GM19099 (cell line): ENCODE data around the gene TNFSF15.

Experiments used
- POLR2A ChIP-seq: IDR thresholded peaks from 3 replicates; pipeline ENCODE4 v1.6.1; 2011; ENCODE audit warnings: low read depth; ENCODE audit not compliant: insufficient read length; ENCODE audit errors: extremely low read depth

The TNFSF15 gene

DNA sequence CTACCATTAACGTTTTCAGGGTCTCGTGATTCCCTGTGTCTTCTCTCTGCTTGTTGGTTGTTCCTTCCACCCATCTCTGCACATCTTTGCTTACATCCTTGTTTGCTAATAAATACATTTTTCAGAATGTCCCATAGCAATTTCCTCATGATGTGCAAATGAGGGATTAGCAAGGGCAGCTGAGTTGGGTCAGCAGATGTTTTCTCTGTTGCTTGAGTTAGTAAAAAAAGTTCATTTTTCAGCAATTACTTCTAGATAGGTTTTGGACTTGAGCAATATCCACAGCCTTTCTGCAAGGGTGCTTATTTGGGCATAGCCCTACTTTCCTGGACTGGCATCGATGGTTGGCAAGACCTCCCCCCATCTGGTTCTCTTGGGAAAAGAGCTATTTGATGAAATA, 4.8 kb upstream of the TNFSF15 start:
- no peak for TF ChIP-seq POLR2A

DNA sequence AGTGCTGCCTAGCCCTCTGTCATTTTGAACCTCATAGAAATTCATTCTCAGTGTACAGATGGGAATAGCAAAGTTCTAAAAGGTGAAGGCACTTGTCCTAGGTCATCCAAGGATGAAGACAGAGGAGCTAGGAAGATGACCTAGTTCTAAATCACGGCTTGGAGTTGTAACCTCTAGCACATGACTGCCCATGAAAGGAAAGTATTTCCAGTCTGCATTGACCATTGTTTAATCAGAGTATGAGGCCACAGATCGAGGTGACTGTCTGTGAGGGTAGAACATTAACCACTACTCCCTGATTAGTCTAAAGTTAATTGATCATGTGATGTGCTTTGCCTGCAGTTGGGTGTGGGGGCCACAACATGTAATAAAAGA, 674 bp upstream of the TNFSF15 start:
- TF ChIP-seq POLR2A, result no peak

DNA sequence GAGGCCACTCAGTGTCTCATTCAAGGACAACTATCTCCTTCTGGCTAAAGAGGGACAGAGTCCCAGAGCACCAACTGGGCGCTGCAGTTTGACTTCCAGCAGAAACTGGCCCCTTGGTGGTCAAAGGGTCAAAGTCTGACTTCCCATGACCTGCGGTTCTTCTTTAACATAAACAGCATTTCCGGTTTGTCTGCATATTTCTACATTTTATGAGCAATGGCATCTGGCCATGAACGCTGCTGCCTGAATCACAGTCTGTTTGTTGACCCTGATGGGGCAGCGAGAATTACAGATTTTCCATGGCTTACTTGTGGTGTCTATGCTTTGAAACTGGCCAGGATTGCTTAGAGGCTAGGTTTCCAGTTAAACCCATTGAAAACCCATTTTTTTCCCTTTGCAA, 1.3 kb downstream of the TNFSF15 start:
- no peak for TF ChIP-seq POLR2A

DNA sequence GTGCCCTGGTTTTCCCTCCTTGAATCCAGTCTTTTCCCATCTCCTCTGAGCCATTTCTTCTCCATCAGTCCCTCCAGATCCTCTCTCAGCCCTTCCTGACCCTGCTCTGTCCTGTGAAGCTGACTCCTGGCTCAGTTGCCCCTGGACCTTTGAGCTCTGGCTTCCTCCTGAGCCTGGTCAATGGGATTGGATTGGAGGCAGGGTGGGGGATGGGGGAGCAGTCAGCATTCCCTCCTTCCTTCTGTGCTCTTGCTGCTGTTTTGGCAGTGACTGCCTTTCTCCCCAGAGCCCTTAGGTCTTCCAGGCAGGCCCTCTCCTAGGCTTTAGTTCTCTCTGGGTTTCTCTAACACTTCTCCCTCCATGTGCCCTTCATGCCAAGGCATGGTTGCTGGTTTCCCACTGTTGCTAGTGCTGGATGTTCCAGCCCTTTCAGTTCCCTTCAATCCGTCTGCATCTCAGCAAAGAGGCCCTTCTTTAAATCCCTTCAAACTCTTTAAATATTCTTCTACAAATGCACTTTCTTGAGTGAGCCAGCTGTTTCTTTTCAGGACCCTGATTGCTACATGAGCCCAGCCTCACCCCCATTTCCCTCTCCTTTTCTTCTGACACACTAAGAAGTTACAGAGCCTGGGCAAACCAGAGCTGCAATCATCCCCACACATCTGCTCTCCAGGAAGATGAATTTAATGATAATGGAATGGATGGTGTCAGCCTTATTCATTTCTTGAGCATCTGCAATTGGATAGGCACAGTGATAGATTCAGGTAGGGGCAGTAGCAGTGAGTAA, 2.2 kb downstream of the TNFSF15 start:
- no peak for TF ChIP-seq POLR2A

DNA sequence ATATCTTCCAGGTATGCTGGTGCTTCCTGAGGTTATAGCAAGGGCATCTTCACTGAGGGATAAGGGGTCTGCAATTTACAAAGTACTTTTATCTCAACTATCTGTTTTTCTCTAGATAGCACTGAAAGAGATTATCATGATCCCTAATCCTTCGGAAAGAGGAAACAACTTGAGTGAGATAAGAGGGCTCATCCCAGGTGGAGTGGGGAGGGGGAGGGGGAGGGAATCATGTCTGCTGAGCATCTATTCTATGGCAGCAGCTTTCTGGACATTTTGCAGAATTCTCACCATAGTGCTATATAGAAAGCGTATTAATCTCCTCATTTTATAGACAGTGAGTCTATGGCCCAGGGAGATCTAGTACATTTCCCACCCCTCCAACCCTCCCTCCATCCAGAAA, 5.9 kb downstream of the TNFSF15 start:
- no peak for TF ChIP-seq POLR2A

DNA sequence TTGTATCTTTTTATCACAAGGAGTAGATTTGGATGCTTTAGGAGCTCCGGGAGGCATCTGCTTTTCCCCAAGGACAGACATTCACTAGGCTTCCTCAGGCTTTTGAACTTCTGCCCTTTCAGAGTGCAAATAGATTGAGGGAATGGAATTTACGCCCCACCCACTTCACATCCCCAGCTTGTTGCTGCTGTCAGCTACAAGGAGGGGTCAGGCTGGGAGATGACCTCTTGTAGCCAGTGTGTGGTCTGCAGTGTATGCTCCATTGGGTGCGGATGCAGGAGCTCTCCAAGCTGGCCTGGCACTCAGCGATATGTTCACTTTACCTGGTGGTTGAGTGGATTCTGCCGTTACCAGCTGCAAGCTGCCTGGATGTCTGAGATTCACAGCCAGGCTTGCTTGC, 6.4 kb downstream of the TNFSF15 start:
- no peak for TF ChIP-seq POLR2A

DNA sequence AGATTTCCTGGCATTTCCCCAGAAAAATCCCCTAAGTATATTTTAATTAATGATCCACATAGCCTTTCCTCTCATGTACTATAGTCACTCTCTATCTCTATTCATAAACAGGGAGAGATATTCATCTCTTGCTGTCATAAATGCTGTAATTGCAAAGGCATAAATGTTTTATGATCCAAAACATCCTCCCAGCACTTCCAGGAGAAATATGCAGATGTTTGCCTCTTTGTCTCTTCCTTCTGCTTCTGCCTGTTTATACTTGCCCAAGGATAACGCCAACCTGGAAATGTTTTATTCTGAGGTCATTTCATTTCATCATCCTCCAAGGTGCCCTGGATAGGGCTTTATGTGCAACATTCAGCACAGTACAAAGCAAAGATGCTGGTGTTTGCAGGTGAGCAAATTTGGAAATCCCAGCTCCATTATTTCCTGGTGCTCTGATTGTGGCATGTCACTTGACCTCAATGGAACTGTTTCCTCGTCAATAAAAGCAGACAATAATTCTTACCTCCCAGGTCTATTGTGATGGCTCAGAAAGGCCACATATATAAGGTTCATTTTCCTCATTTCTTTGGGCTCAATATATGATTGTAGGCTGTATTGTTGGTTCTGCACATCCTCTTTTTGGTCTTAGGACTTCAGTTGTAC, 6.9 kb downstream of the TNFSF15 start:
- no peak for TF ChIP-seq POLR2A

DNA sequence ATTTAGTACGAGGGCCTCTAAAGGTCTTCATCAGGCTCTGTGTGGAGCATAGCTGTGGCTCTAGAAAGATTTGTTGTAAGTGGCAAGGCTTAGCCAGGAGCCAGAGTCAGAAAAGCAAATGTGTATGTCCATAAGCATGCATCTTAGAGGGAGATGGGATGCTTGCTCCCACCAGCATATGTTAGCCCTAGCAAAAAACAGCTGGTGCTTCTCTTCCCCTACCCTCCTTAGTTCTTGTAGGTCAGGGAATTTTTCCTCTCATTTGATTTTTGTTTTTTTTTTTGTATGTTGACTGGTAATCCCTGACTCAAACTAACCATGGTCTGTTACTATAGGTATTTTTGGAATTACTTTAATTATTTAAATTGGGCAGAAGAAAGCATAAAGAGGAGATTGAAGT, 7.7 kb downstream of the TNFSF15 start:
- no peak for TF ChIP-seq POLR2A

DNA sequence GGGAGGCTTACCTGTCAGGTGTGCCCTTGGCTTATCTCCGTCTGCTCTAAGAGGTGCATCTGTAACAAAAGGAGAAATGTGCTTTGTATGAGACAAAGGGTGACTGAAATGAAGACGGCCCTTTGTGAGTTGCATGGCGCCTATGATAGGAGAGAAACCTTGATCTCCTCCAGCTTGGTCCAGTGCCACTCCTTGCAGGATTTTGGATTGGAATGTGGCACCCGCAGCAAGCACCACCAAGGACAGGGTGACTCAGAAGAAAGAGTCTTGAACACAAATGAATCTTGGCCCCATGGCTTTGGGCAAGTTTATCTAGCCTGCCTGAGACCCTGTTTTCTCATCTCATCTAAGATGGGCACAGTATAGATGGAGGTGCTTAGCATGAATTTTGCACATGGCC, 13.4 kb downstream of the TNFSF15 start:
- no peak for TF ChIP-seq POLR2A

DNA sequence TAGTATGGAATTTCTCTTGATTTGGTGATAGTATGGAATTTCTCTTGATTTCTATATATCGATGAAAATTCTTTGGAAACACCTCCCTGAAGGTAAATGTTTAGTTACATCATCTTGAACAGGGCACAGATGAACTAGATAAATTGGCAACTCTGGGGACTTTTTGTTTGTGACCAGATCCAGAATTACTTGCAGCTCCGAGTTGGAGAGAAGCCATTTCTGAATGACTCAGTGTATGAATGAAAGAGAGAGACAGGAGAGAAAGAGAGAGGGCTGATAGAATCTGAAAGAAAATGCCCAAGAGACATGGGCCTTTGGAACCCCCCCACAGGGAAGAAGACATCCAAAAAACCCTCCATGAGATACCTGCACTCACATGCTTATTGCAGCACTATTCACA, 14.1 kb downstream of the TNFSF15 start:
- TF ChIP-seq POLR2A, result no peak

DNA sequence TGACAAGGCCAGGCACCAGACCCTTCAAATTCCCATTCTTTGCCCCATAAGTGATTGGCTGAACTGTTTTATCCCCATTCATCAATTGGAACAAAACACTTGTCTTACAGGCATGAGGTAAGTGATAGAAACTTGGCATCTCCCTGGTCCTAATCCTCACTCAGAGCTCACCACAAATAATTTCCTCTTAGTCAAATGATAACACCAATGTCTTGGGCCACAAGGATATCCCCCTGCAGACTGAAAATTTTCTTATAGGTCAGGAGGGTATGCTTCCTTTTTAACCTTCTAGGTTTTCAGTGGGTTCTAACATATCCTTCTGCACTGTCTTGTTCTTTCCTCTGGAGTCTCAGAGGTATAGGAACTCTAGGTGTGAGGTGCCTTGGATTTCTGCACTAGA, 14.5 kb downstream of the TNFSF15 start:
- TF ChIP-seq POLR2A, result no peak

DNA sequence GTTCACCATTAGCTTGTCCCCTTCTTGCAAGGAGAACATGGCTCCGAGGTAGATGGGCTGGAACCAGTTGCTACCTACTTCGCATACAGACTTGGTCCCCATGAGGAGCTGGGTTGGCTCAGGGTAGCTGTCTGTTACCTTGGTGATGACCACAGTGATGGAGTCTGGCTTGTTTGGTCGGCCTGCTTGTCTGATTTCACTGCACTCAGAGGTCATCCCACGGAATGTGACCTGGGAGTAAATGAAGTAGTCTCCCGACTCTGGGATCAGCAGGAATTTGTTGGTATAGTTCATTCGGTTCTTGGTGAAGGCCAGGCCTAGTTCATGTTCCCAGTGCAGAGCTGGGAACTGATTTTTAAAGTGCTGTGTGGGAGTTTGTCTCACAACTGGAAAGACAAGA, 15.3 kb downstream of the TNFSF15 start:
- no peak for TF ChIP-seq POLR2A

DNA sequence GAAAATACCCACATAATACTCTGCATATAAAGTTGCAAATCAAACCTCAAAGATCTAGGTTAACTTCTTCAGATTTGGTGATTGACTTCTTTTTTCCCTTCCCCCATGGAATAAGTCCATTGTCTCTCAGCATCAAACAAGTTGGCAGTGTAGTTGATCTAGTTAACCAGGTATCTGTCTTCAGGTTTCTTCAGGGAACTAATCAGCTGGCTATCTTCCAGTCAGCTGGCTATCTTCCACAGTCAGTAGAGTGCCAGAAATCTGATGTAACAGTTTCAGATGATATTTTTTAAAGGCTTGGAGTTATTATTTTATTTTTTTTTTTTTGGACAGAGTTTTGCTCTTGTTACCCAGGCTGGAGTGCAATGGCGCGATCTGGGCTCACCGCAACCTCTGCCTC, 16.8 kb downstream of the TNFSF15 start:
- no peak for TF ChIP-seq POLR2A

DNA sequence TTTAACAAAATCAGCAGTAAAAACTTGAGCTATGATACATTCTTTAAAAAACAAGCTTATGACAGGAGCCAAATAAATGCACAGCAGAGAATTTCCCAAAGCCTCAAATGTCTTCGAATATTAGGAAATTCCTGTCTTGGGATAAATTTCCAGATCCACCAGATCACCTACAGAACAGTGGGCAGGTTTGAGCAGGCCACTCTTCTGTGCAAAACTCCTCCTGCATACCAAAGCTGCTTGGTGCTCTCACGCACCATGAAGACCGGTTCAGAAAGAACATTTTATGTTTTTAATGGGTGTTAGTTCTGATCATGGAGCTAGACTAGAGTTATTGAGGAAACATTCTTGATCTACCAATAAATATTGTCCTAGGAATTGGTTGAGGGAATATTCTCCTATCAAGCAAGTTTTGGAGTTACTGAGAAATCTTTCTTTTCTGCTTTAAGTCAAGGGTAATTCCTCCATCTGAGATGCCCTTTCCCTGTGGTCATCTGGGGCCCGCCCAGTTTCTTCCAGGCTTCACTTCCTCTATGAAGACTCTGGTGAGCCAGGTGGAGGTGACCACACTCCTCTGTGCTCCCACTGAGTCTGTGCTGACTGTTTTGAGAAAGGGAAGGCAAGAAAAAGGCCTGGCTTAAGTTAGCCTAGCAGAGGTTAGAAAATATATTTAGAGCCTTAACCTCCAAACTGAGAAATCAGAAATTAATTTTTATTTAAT, 17.9 kb downstream of the TNFSF15 start:
- no peak for TF ChIP-seq POLR2A

DNA sequence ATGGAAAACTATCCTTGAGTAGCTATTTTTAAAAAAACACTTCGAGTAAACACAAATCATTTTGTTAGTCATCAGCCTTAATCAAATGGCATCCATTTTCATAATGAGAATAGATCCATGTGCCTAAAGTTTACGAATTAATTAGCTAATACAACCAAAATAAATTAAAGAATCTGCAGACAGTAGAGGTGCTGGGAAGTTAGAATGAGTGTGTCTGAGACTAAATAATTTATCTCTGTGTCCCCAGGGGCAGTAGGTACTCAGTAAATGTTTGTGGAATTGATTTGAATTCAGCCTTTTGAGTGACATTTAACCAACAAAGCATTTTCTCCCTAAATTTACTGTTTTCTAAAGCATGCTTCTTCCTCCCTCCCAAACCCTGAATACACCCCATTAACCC, 18.6 kb downstream of the TNFSF15 start:
- TF ChIP-seq POLR2A, result no peak
